ENCODE measurements around the gene CNTFR. TPM values are rescaled to one million over a fixed set of nuclear protein-coding genes. Genes with fewer than 3 reads are reported as not detected.

CNTFR gene
- total and polyA plus RNA-seq, 5 donors from 2014 or later: not detected

DNA sequence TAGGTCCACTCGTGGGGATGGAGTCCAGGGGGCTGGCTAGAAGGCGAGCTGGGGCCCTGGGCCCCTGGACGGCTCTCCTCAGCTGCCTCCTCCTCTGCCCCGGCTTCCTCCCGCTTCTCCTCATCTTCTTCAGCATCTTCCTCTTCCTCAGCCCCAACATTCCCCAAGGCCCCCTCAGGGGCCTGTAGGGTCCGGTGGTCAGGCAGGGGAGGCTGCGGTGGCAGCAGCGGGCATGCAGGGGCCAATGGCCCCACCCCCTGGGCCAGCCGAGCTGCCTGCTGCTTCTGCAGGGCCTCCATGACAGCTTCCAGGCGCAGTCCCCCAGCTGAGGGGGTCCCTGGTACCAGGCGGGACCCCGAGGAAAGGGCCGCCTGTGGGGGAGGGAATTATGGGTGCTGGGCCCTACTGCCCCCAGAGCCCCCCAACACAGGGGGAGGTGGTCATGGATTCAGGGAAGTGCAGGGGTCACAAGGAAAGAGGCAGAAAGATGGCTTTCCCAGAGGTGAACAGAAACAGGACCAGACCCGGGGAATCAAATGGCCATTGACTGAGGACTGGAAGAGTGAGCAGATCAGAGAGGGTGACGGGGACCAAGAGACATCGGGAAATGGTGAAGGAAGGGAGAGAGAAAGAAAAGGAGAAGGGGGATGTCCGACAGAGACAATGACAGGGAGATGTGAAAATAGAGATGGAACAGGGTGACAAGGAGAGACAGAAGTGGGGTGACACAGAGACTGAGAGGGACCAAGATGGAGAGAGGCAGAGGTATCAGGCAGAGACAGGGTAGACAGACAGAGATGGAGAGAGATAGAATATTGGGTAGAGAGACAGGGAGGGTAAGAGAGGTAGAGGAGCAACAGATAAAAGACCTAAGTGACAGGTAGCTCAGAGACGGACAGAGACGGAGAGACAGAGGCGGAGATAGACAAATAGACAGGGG lies 38.5 kb upstream of the CNTFR start:
- DNase-seq (no peak), ATAC-seq (ENCODE audit: low read depth in 2 of 2) (peak in 1 of 2 donors; percentile 15)
- Histone ChIP-seq H3K4me1 (ENCODE audit: control insufficient read depth, insufficient read depth, low read length, poor library complexity, severe bottlenecking) (peaks cover 32% of the 10 kb centered on the region), H3K9me3 (ENCODE audit: control insufficient read depth in 2 of 2, low read length in 2 of 2) (no peaks in the 10 kb centered on the region), H3K27ac (ENCODE audit: insufficient read depth, low read length, poor library complexity, severe bottlenecking) (no peak overlapping the region), H3K27me3 (ENCODE audit: control insufficient read depth, insufficient read depth, low read length) (peaks cover 40% of the 10 kb centered on the region), H3K36me3 (ENCODE audit: control insufficient read depth, insufficient read depth, low read length) (no peaks in the 10 kb centered on the region), H3K4me3 (ENCODE audit: low read depth, low read length) (peak overlapping the region; percentile 64)
- Mint-ChIP-seq H3K27me3 (peaks cover 59% of the 10 kb centered on the region), H3K27ac (peak overlapping the region in 2 of 3 donors; percentile 2 to 79), H3K4me3 (peak overlapping the region; percentile 16 to 88 (median 79)), H3K4me1 (peaks cover 6 to 30% (median 10%) of the 10 kb centered on the region in 4 donors), H3K9me3 (peaks cover 0 to 3% (median 0%) of the 10 kb centered on the region in 7 donors), H3K36me3 (peaks cover 5% of the 10 kb centered on the region)

DNA sequence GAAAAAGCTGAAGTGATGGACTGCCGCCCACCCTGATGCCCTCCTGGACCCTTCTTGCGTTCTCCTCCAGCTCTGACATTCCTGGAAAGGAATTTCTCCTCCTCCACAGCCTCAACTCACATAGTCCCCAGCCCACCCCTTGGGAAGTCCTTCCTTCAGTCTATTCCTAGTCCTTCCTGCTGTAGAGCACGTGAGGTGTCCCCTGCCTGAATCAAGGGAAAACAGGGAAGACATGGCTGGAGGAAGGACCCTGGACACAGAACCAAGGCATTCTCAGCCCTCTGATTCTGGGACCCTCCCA lies 35.6 kb upstream of the CNTFR start:
- H3K27me3 Mint-ChIP-seq: peaks cover 76% of the 10 kb centered on the region
- Histone ChIP-seq H3K36me3 (ENCODE audit: control insufficient read depth, insufficient read depth, low read length) (no peaks in the 10 kb centered on the region), H3K27ac (ENCODE audit: insufficient read depth, low read length, poor library complexity, severe bottlenecking) (no peak overlapping the region), H3K4me3 (ENCODE audit: low read depth, low read length) (no peak overlapping the region), H3K4me1 (ENCODE audit: control insufficient read depth, insufficient read depth, low read length, poor library complexity, severe bottlenecking) (peaks cover 37% of the 10 kb centered on the region), H3K9me3 (ENCODE audit: control insufficient read depth in 2 of 2, low read length in 2 of 2) (no peaks in the 10 kb centered on the region), H3K27me3 (ENCODE audit: control insufficient read depth, insufficient read depth, low read length) (peaks cover 46% of the 10 kb centered on the region)
- H3K4me1 Mint-ChIP-seq: peaks cover 11 to 38% (median 15%) of the 10 kb centered on the region in 4 donors
- no peak overlapping the region for H3K4me3 Mint-ChIP-seq
- ATAC-seq (ENCODE audit: low read depth in 2 of 2): no peak
- peaks cover 0 to 3% (median 0%) of the 10 kb centered on the region in 7 donors for H3K9me3 Mint-ChIP-seq
- DNase-seq: no peak
- no peak overlapping the region for H3K27ac Mint-ChIP-seq
- H3K36me3 Mint-ChIP-seq: peaks cover 5% of the 10 kb centered on the region

DNA sequence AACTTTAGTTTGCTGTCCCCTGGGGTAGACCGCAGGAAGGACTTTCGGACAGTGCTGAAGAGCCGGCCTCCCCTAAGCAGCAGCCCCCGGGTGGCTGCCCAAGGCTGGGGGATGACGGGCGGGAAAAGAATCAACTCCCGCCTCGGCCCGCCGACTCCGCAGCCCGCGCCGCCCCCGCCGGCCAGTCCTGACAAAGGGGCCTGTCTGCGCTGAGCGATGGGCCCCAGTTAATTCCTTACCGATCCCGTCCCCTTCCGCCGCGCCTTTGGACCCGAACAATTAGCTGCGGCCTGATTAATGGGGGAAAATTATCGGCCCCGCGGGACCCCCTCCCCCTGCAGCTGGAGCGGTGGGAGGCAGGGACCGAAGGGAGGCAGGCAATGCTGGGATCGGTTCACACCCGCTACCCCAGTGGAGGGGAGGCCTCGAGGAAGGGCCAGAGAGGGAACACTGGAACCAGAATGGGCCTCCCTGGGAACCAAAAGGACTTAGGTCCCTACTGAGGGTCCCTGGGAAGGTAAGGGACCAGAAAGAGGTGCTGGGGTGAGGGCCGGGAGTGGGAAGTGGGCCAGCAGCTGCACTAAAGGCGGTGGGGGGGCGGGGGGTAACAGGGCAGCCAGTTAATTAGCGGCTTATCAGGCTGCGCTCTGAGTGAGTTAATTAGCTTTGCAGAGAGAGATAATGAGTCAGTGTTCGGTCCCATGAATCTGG lies 35.1 kb upstream of the CNTFR start:
- Mint-ChIP-seq H3K36me3 (peaks cover 5% of the 10 kb centered on the region), H3K27me3 (peaks cover 71% of the 10 kb centered on the region), H3K9me3 (peaks cover 0 to 3% (median 0%) of the 10 kb centered on the region in 7 donors), H3K4me1 (peaks cover 15 to 43% (median 19%) of the 10 kb centered on the region in 4 donors), H3K4me3 (peak overlapping the region in 1 of 4 donors; percentile 11), H3K27ac (no peak overlapping the region)
- Histone ChIP-seq H3K27ac (ENCODE audit: insufficient read depth, low read length, poor library complexity, severe bottlenecking) (no peak overlapping the region), H3K4me1 (ENCODE audit: control insufficient read depth, insufficient read depth, low read length, poor library complexity, severe bottlenecking) (peaks cover 42% of the 10 kb centered on the region), H3K4me3 (ENCODE audit: low read depth, low read length) (no peak overlapping the region), H3K27me3 (ENCODE audit: control insufficient read depth, insufficient read depth, low read length) (peaks cover 44% of the 10 kb centered on the region), H3K36me3 (ENCODE audit: control insufficient read depth, insufficient read depth, low read length) (no peaks in the 10 kb centered on the region), H3K9me3 (ENCODE audit: control insufficient read depth in 2 of 2, low read length in 2 of 2) (no peaks in the 10 kb centered on the region)
- no peak for DNase-seq
- no peak for ATAC-seq (ENCODE audit: low read depth in 2 of 2)

DNA sequence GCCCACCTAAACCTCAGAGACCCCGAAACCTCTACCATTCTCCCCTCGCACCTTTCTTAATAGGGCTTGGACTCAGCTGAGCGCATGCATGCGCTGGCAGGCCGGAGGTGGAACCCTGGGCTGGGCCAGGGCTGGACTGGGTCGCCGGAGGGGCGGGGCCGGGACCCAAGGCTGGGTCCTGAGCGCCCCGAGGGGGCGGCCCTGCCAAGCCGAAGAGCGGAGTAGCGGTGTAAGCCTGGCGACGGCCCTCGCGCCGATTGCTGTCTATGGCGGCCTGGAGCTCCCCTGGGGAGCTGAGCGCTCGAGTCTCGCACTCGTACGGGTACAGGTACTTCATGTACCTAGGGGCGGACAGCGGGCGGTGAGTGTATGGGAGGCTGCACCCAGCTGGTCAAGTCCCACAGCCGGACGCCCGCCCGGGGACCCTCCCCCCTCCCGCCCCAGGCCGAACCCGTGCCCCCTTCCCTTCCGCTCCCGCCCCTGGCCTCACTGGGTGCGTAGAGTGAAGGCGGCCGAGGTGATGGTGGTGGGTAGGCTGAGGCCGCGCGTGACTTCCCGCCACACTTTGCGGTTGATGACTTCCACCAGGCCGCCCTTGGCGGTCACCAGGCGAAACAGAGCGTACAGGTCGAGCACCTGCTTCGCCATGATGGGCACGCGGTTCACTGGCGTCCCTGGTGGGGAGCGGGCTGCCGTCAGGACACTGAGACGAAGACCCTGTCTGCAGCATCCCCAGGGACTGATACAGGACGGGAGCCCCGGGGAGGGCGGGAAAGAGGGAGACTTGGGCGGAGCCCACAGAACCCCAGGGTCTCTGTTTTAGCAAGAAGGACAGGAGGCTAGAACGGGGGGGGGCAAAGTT lies 34.1 kb upstream of the CNTFR start:
- H3K4me3 ChIP-seq (ENCODE audit: low read depth, low read length): no peak overlapping the region
- H3K4me1 ChIP-seq (ENCODE audit: control insufficient read depth, insufficient read depth, low read length, poor library complexity, severe bottlenecking): peaks cover 43% of the 10 kb centered on the region
- DNase-seq: no peak
- Mint-ChIP-seq H3K36me3 (peaks cover 4% of the 10 kb centered on the region), H3K4me3 (peak overlapping the region in 3 of 4 donors; percentile 22 to 69 (median 23)), H3K4me1 (peaks cover 13 to 47% (median 25%) of the 10 kb centered on the region in 4 donors), H3K9me3 (peaks cover 0 to 3% (median 0%) of the 10 kb centered on the region in 7 donors), H3K27ac (no peak overlapping the region), H3K27me3 (peaks cover 62% of the 10 kb centered on the region)
- no peak for ATAC-seq (ENCODE audit: low read depth in 2 of 2)
- no peak overlapping the region for H3K27ac ChIP-seq (ENCODE audit: insufficient read depth, low read length, poor library complexity, severe bottlenecking)
- H3K27me3 ChIP-seq (ENCODE audit: control insufficient read depth, insufficient read depth, low read length): peaks cover 39% of the 10 kb centered on the region
- no peaks in the 10 kb centered on the region for H3K36me3 ChIP-seq (ENCODE audit: control insufficient read depth, insufficient read depth, low read length)
- no peaks in the 10 kb centered on the region for H3K9me3 ChIP-seq (ENCODE audit: control insufficient read depth in 2 of 2, low read length in 2 of 2)

DNA sequence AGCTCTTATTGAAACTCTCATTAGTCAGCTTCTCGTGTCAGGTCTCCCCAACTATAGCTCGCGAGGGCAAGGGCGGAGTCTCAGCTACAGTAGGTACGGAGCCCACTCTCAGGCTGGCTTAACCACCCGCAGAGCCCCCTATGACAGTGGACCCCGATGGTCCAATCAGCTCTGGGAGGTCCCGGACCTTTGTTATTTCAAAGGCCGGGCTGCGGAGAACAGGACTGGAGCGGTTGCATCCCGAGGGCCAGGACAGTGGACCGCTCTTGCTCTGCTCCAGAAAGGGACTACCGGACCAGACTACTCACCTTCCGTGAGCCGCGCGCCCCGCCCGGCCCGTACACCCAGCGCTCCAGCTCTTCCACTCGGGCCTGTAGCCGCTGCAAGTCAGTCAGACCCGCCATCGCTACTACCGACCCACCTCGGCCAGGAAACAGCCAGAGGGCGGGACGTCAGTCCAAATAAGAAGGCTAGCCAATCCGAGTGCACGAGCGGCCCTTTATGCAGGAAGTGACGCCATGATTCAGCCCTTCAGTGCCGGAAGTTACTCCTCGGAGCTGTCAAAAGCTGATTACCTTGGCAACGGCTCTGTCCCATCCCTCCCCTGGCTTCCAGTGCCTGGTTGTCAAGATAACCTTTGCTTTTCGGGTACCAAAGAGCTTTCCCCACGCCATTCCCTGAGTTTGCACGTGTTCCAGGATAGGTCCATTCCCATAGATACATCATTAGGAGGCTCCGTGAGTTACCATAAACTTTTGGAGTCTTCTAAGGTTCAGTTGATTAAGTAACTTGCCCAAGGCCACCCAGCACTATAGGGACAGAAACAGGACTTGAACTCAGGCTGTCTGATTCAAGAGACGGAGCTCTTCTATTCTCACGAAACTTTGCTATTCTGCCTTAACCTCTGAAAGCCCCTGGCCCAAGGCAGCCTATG lies 30.8 kb upstream of the CNTFR start, which contains the start of gene DCTN3:
Gene DCTN3, minus strand, starts transcription at position 435 of the 934 bp plus-strand sequence. Its CDS starts 31 bp downstream, at position 404.
- ATAC-seq (ENCODE audit: low read depth in 2 of 2): peak; percentile 97 to 99
- peaks cover 32% of the 10 kb centered on the region for H3K27me3 Mint-ChIP-seq
- H3K4me1 Mint-ChIP-seq: peaks cover 9 to 35% (median 24%) of the 10 kb centered on the region in 4 donors
- H3K36me3 Mint-ChIP-seq: peaks cover 9% of the 10 kb centered on the region
- peak within 1 kb of the TSS; percentile 90 to 99 (median 95) for H3K4me3 Mint-ChIP-seq
- peaks cover 13% of the 10 kb centered on the region for H3K27me3 ChIP-seq (ENCODE audit: control insufficient read depth, insufficient read depth, low read length)
- H3K4me1 ChIP-seq (ENCODE audit: control insufficient read depth, insufficient read depth, low read length, poor library complexity, severe bottlenecking): peaks cover 34% of the 10 kb centered on the region
- peak within 1 kb of the TSS; percentile 90 for H3K4me3 ChIP-seq (ENCODE audit: low read depth, low read length)
- H3K27ac Mint-ChIP-seq: peak within 1 kb of the TSS; percentile 88 to 97 (median 92)
- H3K27ac ChIP-seq (ENCODE audit: insufficient read depth, low read length, poor library complexity, severe bottlenecking): peak within 1 kb of the TSS; percentile 65
- peaks cover 0 to 2% (median 0%) of the 10 kb centered on the region in 7 donors for H3K9me3 Mint-ChIP-seq
- no peaks in the 10 kb centered on the region for H3K9me3 ChIP-seq (ENCODE audit: control insufficient read depth in 2 of 2, low read length in 2 of 2)
- peak; percentile 89 to 97 (median 93) for DNase-seq
- H3K36me3 ChIP-seq (ENCODE audit: control insufficient read depth, insufficient read depth, low read length): peaks cover 26% of the 10 kb centered on the region

DNA sequence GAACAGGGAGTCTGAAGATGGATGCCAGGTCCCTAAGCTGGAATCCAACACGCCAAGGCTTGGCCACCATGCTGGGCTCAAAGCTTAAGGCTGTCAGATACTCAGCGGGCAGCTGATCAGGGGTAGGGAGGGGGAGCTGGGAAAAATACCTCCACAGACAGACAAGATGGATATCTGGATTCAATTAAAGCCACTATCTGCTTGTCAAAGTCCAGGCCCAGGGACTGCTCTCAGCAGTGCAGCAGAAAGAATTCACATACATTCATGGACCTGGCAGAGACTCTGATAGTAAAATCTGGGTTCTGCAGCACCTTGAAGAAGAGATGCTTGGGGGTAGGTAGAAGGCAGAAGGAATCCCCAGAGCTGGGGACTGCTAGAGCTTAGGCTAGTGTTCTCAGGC lies 25.6 kb upstream of the CNTFR start:
- Histone ChIP-seq H3K4me3 (ENCODE audit: low read depth, low read length) (no peak overlapping the region), H3K9me3 (ENCODE audit: control insufficient read depth in 2 of 2, low read length in 2 of 2) (no peaks in the 10 kb centered on the region), H3K4me1 (ENCODE audit: control insufficient read depth, insufficient read depth, low read length, poor library complexity, severe bottlenecking) (peaks cover 39% of the 10 kb centered on the region), H3K36me3 (ENCODE audit: control insufficient read depth, insufficient read depth, low read length) (peaks cover 35% of the 10 kb centered on the region), H3K27ac (ENCODE audit: insufficient read depth, low read length, poor library complexity, severe bottlenecking) (no peak overlapping the region), H3K27me3 (ENCODE audit: control insufficient read depth, insufficient read depth, low read length) (no peaks in the 10 kb centered on the region)
- ATAC-seq (ENCODE audit: low read depth in 2 of 2) (no peak), DNase-seq (no peak)
- Mint-ChIP-seq H3K36me3 (peaks cover 21% of the 10 kb centered on the region), H3K9me3 (no peaks in the 10 kb centered on the region), H3K4me1 (peaks cover 4 to 37% (median 37%) of the 10 kb centered on the region in 4 donors), H3K27ac (no peak overlapping the region), H3K27me3 (peaks cover 7% of the 10 kb centered on the region), H3K4me3 (peak overlapping the region in 1 of 4 donors; percentile 91)

Measured in CD4-positive, CD25-positive, alpha-beta regulatory T cell (primary cell).